Heart right ventricle (tissue), 16 donors: ENCODE results near the gene C2CD4A. TPM values are rescaled to one million over a fixed set of nuclear protein-coding genes. Genes with fewer than 3 reads are reported as not detected.
A peak's percentile ranks its signal among the peaks of the same experiment; 100 is the strongest.

Experiments
- ATAC-seq, 8 donors: fragments of 200-7000 bp; cut with Tn5 transposase; one replicate each; pipeline ENCODE4 v1.9.1; 2020; ENCODE audit warnings: mild to moderate bottlenecking in 8 of 8, moderate library complexity in 8 of 8, moderate number of reproducible peaks in 1 of 8
- DNase-seq, 2 donors: peaks; one replicate each; pipeline ENCODE4 v3.0.0-alpha.2; 2020
- H3K27ac ChIP-seq, 10 donors: fragments of 200-600 bp; sonication (generic) in 2 of 10; one replicate each; pipeline versions ENCODE4 v1.5.0 to v1.8.0; 2020 to 2022; ENCODE audit warnings: mild to moderate bottlenecking in 3 of 10
- H3K27me3 ChIP-seq, 7 donors: fragments of 200-600 bp; one replicate each; pipeline ENCODE4 v1.8.0; 2021 to 2022; ENCODE audit warnings: mild to moderate bottlenecking in 2 of 7
- H3K36me3 ChIP-seq, 9 donors: fragments of 200-600 bp; sonication (generic) in 1 of 9; one replicate each; pipeline versions ENCODE4 v1.5.0 to v1.8.0; 2020 to 2022; ENCODE audit warnings: mild to moderate bottlenecking in 2 of 9
- H3K4me1 ChIP-seq, 9 donors: fragments of 200-600 bp; sonication (generic) in 1 of 9; one replicate each; pipeline versions ENCODE4 v1.5.0 to v1.8.0; 2020 to 2022; ENCODE audit warnings: mild to moderate bottlenecking in 4 of 9
- H3K4me3 ChIP-seq, 10 donors: fragments of 200-600 bp; sonication (generic) in 2 of 10; one replicate each; pipeline versions ENCODE4 v1.5.0 to v1.8.0; 2020 to 2022; ENCODE audit warnings: mild to moderate bottlenecking in 7 of 10, moderate library complexity in 2 of 10
- H3K9me3 ChIP-seq, 11 donors: fragments of 200-600 bp in 10 of 11; sonication (generic) in 2 of 11; one replicate each; pipeline versions ENCODE4 v1.5.0 to v1.8.0; 2013 to 2022; ENCODE audit warnings: mild to moderate bottlenecking in 2 of 11, control low read depth in 1 of 11, moderate library complexity in 1 of 11
- CTCF ChIP-seq, 9 donors: fragments of 200-600 bp; sonication (generic) in 2 of 9; IDR thresholded peaks; one replicate each; pipeline versions ENCODE4 v1.5.0 to v1.8.0; 2021 to 2022; ENCODE audit warnings: antibody characterized with exemption in 9 of 9, mild to moderate bottlenecking in 5 of 9, moderate library complexity in 1 of 9
- WGBS, 2 donors: extraction: QIAGEN DNeasy Blood & Tissue Kit; methylation state at CpG; one replicate each; pipeline ENCODE4 v1.1.7; 2013; ENCODE audit warnings: inconsistent platforms in 1 of 2; 5-methylcytosine and 5-hydroxymethylcytosine counted together
- intact Hi-C, 10 donors: fragments of 100-400 bp; cut with DNase I; formaldehyde crosslinking; loops; one replicate each; pipeline versions ENCODE4 v1.11.1 to v1.14.2; 2022
- polyA plus RNA-seq, 2 donors: library from polyadenylated mRNA; stranded (reverse); fragments of 200-250 nt; gene quantifications; one replicate each; pipeline ENCODE4 v1.2.3, GENCODE V29; 2013
- total RNA-seq, 10 donors: library from RNA; stranded (reverse); fragmentation: NEBNext Ultra II Directional in 3 of 10; extraction: Animal tissue kit (Norgen Biotek cat#: 25700) in 3 of 10; gene quantifications; one replicate each; pipeline versions ENCODE4 v1.2.1 to v1.2.4, GENCODE V29; 2021 to 2023
- donor health status: Arrhythmogenic right ventricular cardiomyopathy.
- donor health status: ischemic (EF 13 %, LVEDD 7.1; RV severe dilation, severe dysfunction).
- donor health status: healthy with polysubstance abuse.
- donor health status: DM: no; HTN: yes; CAD: no.
- donor health status: DM: no; HTN: no; CAD: no.
- donor health status: ischemic (EF 25% LVEDD 6.9; RV normal size, moderate dysfunction).
- donor health status: ischemic (EF 25% LVEDD 5.7; RV mildly dilated, moderate dysfunction).
- donor health status: healthy.
- donor health status: DM: yes; HTN: yes; CAD: no.
- donor health status: Ischemic cardiomyopathy.
- donor health status: ischemic (EF 35%, LVEDD 5.7; RV mildly dilated, moderate dysfunction).
- donor health status: nonischemic (EF 11% LVEDD 7.7; RV severe dilation, severe dysfunction).
- donor health status: DM: yes; HTN: yes; CAD: no.
- donor health status: PGD.
- donor health status: ischemic (EF 29% LVEDD 5.4; RV normal size, mild dysfunction).
- donor health status: nonischemic (EF 23%, LVEDD 6.1; RV moderate dilation, normal function).

Gene C2CD4A
- total and polyA plus RNA-seq, 12 donors: 0.01 to 0.25 TPM; not detected in 10

DNA sequence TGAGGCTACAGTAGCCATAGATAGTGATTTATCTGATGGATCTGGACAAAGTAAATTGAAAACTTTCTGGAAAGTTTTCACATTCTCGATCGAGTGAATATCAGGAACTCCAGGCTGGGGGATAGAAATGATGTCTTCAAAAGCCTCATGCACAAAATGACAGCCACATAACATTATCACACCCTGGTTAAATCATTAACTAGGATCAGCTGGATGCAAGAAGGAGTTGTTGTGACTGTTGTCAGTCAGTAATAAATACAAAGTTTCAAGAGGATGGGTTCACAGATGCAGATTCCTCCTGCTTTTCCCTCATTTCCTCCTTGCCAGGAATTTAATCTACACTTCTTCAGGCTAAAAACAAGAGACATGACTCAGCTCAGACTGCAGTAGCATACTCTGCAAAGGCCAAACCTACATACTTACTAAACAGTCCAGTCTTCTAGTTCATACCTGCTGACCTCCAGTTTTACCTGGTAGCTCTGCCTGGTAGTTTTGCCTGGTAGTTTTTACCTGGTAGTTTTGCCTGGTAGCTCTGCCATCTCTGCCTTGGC lies 40.9 kb downstream of the C2CD4A start:
- DNase-seq (no peak), ATAC-seq (no peak)
- 77 to 88% methylated on average over 2 of the region's 2 CpGs for WGBS, 2 donors
- Histone ChIP-seq H3K27ac (no peak overlapping the region), H3K4me3 (no peak overlapping the region), H3K9me3 (no peaks in the 10 kb centered on the region), H3K4me1 (peaks cover 0 to 40% (median 16%) of the 10 kb centered on the region in 9 donors), H3K36me3 (no peaks in the 10 kb centered on the region), H3K27me3 (no peaks in the 10 kb centered on the region)
- intact Hi-C loops: no loop called here
- TF ChIP-seq CTCF (IDR thresholded peaks at IDR 0.05): no peak

GRCh38 chr15:62108411-62108810 lies 41.6 kb downstream of the C2CD4A start:
- DNase-seq (no peak), ATAC-seq (no peak)
- 54 to 62% methylated on average over 2 of the region's 2 CpGs for WGBS, 2 donors
- Histone ChIP-seq H3K9me3 (no peaks in the 10 kb centered on the region), H3K36me3 (no peaks in the 10 kb centered on the region), H3K27ac (peak overlapping the region in 1 of 10 donors; percentile 40), H3K4me1 (peaks cover 0 to 40% (median 16%) of the 10 kb centered on the region in 9 donors), H3K4me3 (no peak overlapping the region), H3K27me3 (no peaks in the 10 kb centered on the region)
- no peak for TF ChIP-seq CTCF (IDR thresholded peaks at IDR 0.05)
- intact Hi-C loops: no loop called here

DNA sequence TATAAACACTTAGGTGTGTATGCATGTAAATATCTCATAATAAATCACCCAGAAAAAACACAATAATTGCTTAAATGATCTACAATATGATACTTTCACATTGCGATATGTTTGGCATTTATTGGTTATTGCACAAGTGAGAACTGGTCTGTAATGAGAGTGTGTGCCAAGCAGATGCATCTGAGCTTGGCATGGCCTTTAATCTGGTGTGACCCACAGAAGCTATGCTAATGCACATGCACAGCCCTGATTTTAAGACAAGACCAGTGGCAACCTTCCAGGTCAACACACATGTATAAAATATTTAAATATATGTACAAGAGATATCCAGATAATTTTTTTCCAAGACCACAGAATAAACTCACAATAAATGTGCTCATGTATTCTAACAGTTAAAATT lies 42.7 kb downstream of the C2CD4A start:
- 96 to 97% methylated on average over 1 of the region's 1 CpG for WGBS, 2 donors
- intact Hi-C loops: no loop called here
- ATAC-seq: no peak

More for the DNA sequence above, 42.7 kb downstream of the C2CD4A start:
- H3K4me3 ChIP-seq: no peak overlapping the region
- no peak for DNase-seq
- H3K4me1 ChIP-seq: peaks cover 0 to 36% (median 16%) of the 10 kb centered on the region in 9 donors
- H3K9me3 ChIP-seq: no peaks in the 10 kb centered on the region
- peak overlapping the region in 2 of 10 donors; percentile 28 to 51 for H3K27ac ChIP-seq
- no peaks in the 10 kb centered on the region for H3K36me3 ChIP-seq
- no peaks in the 10 kb centered on the region for H3K27me3 ChIP-seq
- TF ChIP-seq CTCF (IDR thresholded peaks at IDR 0.05): no peak
